AG10803 (cell line): ENCODE results near the gene CTDNEP1.

Experiments used
- DNase-seq: peaks from one replicate; pipeline ENCODE4 v3.0.0; 2010; ENCODE audit warnings: low read depth
- H3K4me3 ChIP-seq: 2 replicates; pipeline ENCODE4 v1.5.1; 2011; ENCODE audit warnings: mild to moderate bottlenecking, low read length, control low read depth
- CTCF ChIP-seq: conservative IDR thresholded peaks from 2 replicates; pipeline ENCODE4 v1.5.1; 2011; ENCODE audit warnings: mild to moderate bottlenecking, low read length, control low read depth, inconsistent platforms

CTDNEP1 gene

GRCh38 chr17:7220593-7221277 lies 30.8 kb downstream of the CTDNEP1 start:
- DNase-seq = peak; percentile 65
- peak overlapping the region; percentile 82 for H3K4me3 ChIP-seq
- TF ChIP-seq CTCF = peak; percentile 54

GRCh38 chr17:7219812-7220592 lies 31.5 kb downstream of the CTDNEP1 start, which contains the start of the genes ACADVL and DLG4:
ACADVL (plus strand) TSS chr17:7219938; CDS start chr17:7219985, 47 bp downstream.
DLG4 (minus strand) TSS chr17:7219836.
- TF ChIP-seq CTCF = no peak
- peak within 1 kb of the TSS; percentile 82 for H3K4me3 ChIP-seq
- DNase-seq = peak; percentile 83

GRCh38 chr17:7219229-7219811 lies 32.2 kb downstream of the CTDNEP1 start:
- H3K4me3 ChIP-seq = peak overlapping the region; percentile 82
- DNase-seq = no peak
- no peak for TF ChIP-seq CTCF

- no peak for DNase-seq
- TF ChIP-seq CTCF = no peak
- no peak overlapping the region for H3K4me3 ChIP-seq
These were observed 32.8 kb downstream of the CTDNEP1 start for GRCh38 chr17:7218758-7219157.

- DNase-seq = no peak
- H3K4me3 ChIP-seq = peak overlapping the region; percentile 72; the same call in 1 of the 2 replicates
- TF ChIP-seq CTCF = no peak
These were observed 33.4 kb downstream of the CTDNEP1 start for GRCh38 chr17:7218166-7218565.

- DNase-seq = peak; percentile 75
- no peak for TF ChIP-seq CTCF
- peak overlapping the region; percentile 72 for H3K4me3 ChIP-seq
These were observed 34.2 kb downstream of the CTDNEP1 start for GRCh38 chr17:7217113-7217987.
